Stimulated activated effector memory CD8-positive, alpha-beta T cell treated with anti-CD3 and anti-CD28 coated beads, Interleukin-12 subunit alpha, Interleukin-12 subunit beta, amount 100 ng/mL, for 72 hours (primary cell): ENCODE measurements around the gene MOCOS.
A peak's percentile ranks its signal among the peaks of the same experiment; 100 is the strongest.

Experiments used
- ATAC-seq: fragments of 150-1000 bp; cut with Tn5 transposase; 2 replicates; pipeline ENCODE4 v1.10.0; 2021
- DNase-seq, 2 donors: peaks; one replicate each; pipeline ENCODE4 v3.0.0; 2021 to 2022; ENCODE audit warnings: low spot score in 2 of 2
- H3K27ac Mint-ChIP-seq: one replicate; pipeline ENCODE4 v1.8.0; 2022; ENCODE audit warnings: mild to moderate bottlenecking, mixed read lengths
- H3K36me3 Mint-ChIP-seq: one replicate; pipeline ENCODE4 v1.8.0; 2022; ENCODE audit warnings: mild to moderate bottlenecking, mixed read lengths
- H3K4me1 Mint-ChIP-seq: one replicate; pipeline ENCODE4 v1.8.0; 2022; ENCODE audit warnings: mixed read lengths
- H3K4me3 Mint-ChIP-seq: one replicate; pipeline ENCODE4 v1.8.0; 2022; ENCODE audit warnings: mild to moderate bottlenecking, mixed read lengths
- H3K9me3 Mint-ChIP-seq: one replicate; pipeline ENCODE4 v1.8.0; 2022; ENCODE audit warnings: mixed read lengths

Gene MOCOS

GRCh38 chr18:36186461-36187192 lies 670 bp upstream of the MOCOS start:
- H3K4me3 Mint-ChIP-seq: peak overlapping the region; percentile 73
- ATAC-seq (peak; percentile 9), DNase-seq (no peak)
- no peaks in the 10 kb centered on the region for H3K36me3 Mint-ChIP-seq
- no peak overlapping the region for H3K27ac Mint-ChIP-seq
- no peaks in the 10 kb centered on the region for H3K9me3 Mint-ChIP-seq
- H3K4me1 Mint-ChIP-seq: peaks cover 25% of the 10 kb centered on the region

- ATAC-seq (peak; percentile 3), DNase-seq (no peak)
- Mint-ChIP-seq H3K36me3 (no peaks in the 10 kb centered on the region), H3K27ac (no peak overlapping the region), H3K4me3 (peak overlapping the region; percentile 73), H3K9me3 (no peaks in the 10 kb centered on the region), H3K4me1 (peaks cover 25% of the 10 kb centered on the region)
These were observed 777 bp downstream of the MOCOS start for GRCh38 chr18:36187826-36188721.

GRCh38 chr18:36188916-36189315 lies 1.6 kb downstream of the MOCOS start:
- Mint-ChIP-seq H3K27ac (no peak overlapping the region), H3K4me3 (peak overlapping the region; percentile 73), H3K9me3 (no peaks in the 10 kb centered on the region), H3K4me1 (peaks cover 19% of the 10 kb centered on the region), H3K36me3 (no peaks in the 10 kb centered on the region)
- no peak for DNase-seq
- ATAC-seq: no peak

- no peak overlapping the region for H3K4me3 Mint-ChIP-seq
- ATAC-seq (no peak), DNase-seq (no peak)
- no peaks in the 10 kb centered on the region for H3K36me3 Mint-ChIP-seq
- H3K27ac Mint-ChIP-seq: no peak overlapping the region
- H3K4me1 Mint-ChIP-seq: peaks cover 19% of the 10 kb centered on the region
- no peaks in the 10 kb centered on the region for H3K9me3 Mint-ChIP-seq
These were observed 2.2 kb downstream of the MOCOS start for GRCh38 chr18:36189486-36189885.

GRCh38 chr18:36191286-36191685 lies 4.0 kb downstream of the MOCOS start:
- Mint-ChIP-seq H3K27ac (no peak overlapping the region), H3K4me3 (no peak overlapping the region), H3K9me3 (no peaks in the 10 kb centered on the region), H3K36me3 (no peaks in the 10 kb centered on the region), H3K4me1 (peaks cover 19% of the 10 kb centered on the region)
- no peak for ATAC-seq
- DNase-seq: no peak

GRCh38 chr18:36191711-36192110 lies 4.4 kb downstream of the MOCOS start:
- ATAC-seq (no peak), DNase-seq (no peak)
- no peak overlapping the region for H3K27ac Mint-ChIP-seq
- H3K36me3 Mint-ChIP-seq: no peaks in the 10 kb centered on the region
- no peaks in the 10 kb centered on the region for H3K9me3 Mint-ChIP-seq
- peaks cover 14% of the 10 kb centered on the region for H3K4me1 Mint-ChIP-seq
- no peak overlapping the region for H3K4me3 Mint-ChIP-seq

GRCh38 chr18:36194600-36195315 lies 7.5 kb downstream of the MOCOS start:
- no peak for ATAC-seq

GRCh38 chr18:36195427-36196122 lies 8.3 kb downstream of the MOCOS start:
- H3K4me3 Mint-ChIP-seq: no peak overlapping the region
- H3K4me1 Mint-ChIP-seq: no peaks in the 10 kb centered on the region
- no peaks in the 10 kb centered on the region for H3K9me3 Mint-ChIP-seq
- DNase-seq: no peak
- ATAC-seq: no peak
- H3K27ac Mint-ChIP-seq: no peak overlapping the region
- no peaks in the 10 kb centered on the region for H3K36me3 Mint-ChIP-seq

More at GRCh38 chr18:36194600-36195315, 7.5 kb downstream of the MOCOS start:
- H3K9me3 Mint-ChIP-seq: no peaks in the 10 kb centered on the region
- no peak for DNase-seq
- no peak overlapping the region for H3K27ac Mint-ChIP-seq
- no peak overlapping the region for H3K4me3 Mint-ChIP-seq
- H3K4me1 Mint-ChIP-seq: no peaks in the 10 kb centered on the region
- no peaks in the 10 kb centered on the region for H3K36me3 Mint-ChIP-seq

- no peaks in the 10 kb centered on the region for H3K4me1 Mint-ChIP-seq
- no peaks in the 10 kb centered on the region for H3K36me3 Mint-ChIP-seq
- H3K9me3 Mint-ChIP-seq: no peaks in the 10 kb centered on the region
- H3K4me3 Mint-ChIP-seq: no peak overlapping the region
- H3K27ac Mint-ChIP-seq: no peak overlapping the region
- ATAC-seq (no peak), DNase-seq (no peak)
These were observed 9.1 kb downstream of the MOCOS start for GRCh38 chr18:36196238-36196995.

- Mint-ChIP-seq H3K4me3 (no peak overlapping the region), H3K27ac (no peak overlapping the region), H3K9me3 (no peaks in the 10 kb centered on the region), H3K4me1 (no peaks in the 10 kb centered on the region), H3K36me3 (no peaks in the 10 kb centered on the region)
- no peak for DNase-seq
- ATAC-seq: no peak
These were observed 10.3 kb downstream of the MOCOS start for GRCh38 chr18:36197511-36198166.

- Mint-ChIP-seq H3K36me3 (no peaks in the 10 kb centered on the region), H3K4me3 (no peak overlapping the region), H3K27ac (no peak overlapping the region), H3K4me1 (no peaks in the 10 kb centered on the region), H3K9me3 (no peaks in the 10 kb centered on the region)
- DNase-seq: no peak
- ATAC-seq: no peak
These were observed 12.5 kb downstream of the MOCOS start for GRCh38 chr18:36199691-36200295.

GRCh38 chr18:36200354-36200771 lies 13.1 kb downstream of the MOCOS start:
- Mint-ChIP-seq H3K4me3 (no peak overlapping the region), H3K36me3 (no peaks in the 10 kb centered on the region), H3K4me1 (no peaks in the 10 kb centered on the region), H3K27ac (no peak overlapping the region), H3K9me3 (no peaks in the 10 kb centered on the region)
- ATAC-seq (peak; percentile 11), DNase-seq (no peak)

- ATAC-seq (no peak), DNase-seq (peak in 1 of 2 donors; percentile 18)
- Mint-ChIP-seq H3K4me1 (no peaks in the 10 kb centered on the region), H3K36me3 (no peaks in the 10 kb centered on the region), H3K9me3 (no peaks in the 10 kb centered on the region), H3K27ac (no peak overlapping the region), H3K4me3 (no peak overlapping the region)
These were observed 14.5 kb downstream of the MOCOS start for GRCh38 chr18:36201765-36202164.
